ENCODE data around the gene ZBTB12.

ZBTB12 gene

DNA sequence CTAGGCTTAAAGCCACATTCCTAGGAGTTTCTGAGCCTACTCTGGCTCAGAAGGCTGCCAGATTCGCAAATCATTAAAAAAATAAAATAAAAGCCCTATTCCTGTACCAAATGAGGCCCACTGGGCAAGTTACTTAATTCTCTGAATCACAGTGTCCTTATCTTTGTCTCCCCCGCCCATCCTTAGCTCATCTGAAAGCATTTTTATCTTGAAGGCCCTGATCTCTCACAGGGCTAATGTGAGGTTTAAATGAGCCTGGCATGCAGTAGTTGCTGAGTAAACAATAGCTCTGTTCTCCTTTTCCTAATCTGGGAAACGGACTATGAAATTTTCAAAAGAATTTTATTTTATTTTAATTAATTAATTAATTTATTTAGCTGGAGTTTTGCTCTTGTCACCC lies 2.1 kb upstream of the ZBTB12 start:
- DNase-seq (ENCODE audit: low read depth) = peak; percentile 48
- H3K4me3 ChIP-seq (replicated peaks; ENCODE audit: low read depth, low read length) = no peak overlapping the region
- TF ChIP-seq, protein P1, sequence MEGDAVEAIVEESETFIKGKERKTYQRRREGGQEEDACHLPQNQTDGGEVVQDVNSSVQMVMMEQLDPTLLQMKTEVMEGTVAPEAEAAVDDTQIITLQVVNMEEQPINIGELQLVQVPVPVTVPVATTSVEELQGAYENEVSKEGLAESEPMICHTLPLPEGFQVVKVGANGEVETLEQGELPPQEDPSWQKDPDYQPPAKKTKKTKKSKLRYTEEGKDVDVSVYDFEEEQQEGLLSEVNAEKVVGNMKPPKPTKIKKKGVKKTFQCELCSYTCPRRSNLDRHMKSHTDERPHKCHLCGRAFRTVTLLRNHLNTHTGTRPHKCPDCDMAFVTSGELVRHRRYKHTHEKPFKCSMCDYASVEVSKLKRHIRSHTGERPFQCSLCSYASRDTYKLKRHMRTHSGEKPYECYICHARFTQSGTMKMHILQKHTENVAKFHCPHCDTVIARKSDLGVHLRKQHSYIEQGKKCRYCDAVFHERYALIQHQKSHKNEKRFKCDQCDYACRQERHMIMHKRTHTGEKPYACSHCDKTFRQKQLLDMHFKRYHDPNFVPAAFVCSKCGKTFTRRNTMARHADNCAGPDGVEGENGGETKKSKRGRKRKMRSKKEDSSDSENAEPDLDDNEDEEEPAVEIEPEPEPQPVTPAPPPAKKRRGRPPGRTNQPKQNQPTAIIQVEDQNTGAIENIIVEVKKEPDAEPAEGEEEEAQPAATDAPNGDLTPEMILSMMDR (IDR thresholded peaks at IDR 0.05; ENCODE audit: low read length, missing control alignments) = no peak

DNA sequence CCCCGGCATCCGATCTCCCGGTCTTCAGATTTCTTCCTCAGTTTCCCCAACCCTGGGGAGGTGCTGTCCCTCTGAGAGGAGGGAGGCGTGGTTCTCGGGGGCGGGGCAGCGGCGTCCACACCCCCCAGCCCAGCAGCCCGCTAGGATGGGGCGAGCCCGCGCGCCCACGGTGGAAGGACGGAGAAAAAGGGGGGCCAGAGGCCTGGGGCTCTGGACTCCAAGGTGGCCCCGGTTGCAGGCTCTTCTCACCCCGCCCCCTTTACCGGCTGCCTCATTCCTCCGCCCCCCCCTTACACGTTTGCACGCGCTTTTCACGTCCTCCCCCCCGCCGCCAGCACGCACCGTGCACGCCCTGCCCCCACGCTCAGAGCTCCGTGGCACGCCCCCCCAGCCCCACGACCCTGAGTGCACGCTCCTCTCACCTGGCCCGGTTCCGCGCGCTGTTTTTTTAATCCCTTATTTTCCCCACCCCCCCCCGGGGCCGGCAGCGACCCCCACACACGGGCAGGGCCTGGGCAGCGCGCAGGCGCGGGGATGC lies 402 bp downstream of the ZBTB12 start:
- TF ChIP-seq, protein P1 (IDR thresholded peaks at IDR 0.05; ENCODE audit: low read length, missing control alignments) = no peak
- H3K4me3 ChIP-seq (replicated peaks; ENCODE audit: low read depth, low read length) = peak overlapping the region; percentile 61
- DNase-seq (ENCODE audit: low read depth) = peak; percentile 42

DNA sequence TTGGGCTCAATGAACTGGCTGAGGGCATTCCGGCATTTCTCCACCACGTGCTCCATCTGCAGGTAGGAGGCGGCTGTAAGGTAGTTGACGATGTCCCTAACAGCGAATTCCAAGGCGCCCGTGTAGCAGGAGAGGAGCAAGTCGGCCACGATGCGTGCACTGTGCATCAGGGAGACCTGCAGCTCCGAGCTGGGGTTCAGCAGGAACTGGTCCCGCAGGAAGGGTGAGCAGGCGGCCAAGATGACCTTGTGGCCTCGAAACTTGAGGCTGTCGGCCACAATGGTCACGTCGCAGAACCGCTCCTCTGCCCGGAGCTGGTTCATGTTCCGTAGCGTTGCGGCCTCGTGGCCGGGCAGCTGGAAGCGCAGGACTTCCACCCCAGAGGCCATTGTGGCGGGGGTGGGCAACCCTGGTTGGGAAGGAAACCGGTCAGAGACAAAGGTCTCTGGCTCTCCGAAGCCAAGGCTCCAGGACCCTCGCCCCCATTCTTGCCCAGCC lies 920 bp downstream of the ZBTB12 start:
- TF ChIP-seq, protein P1 (IDR thresholded peaks at IDR 0.05; ENCODE audit: low read length, missing control alignments) = no peak
- peak overlapping the region; percentile 61 for H3K4me3 ChIP-seq (replicated peaks; ENCODE audit: low read depth, low read length)
- DNase-seq (ENCODE audit: low read depth) = no peak

DNA sequence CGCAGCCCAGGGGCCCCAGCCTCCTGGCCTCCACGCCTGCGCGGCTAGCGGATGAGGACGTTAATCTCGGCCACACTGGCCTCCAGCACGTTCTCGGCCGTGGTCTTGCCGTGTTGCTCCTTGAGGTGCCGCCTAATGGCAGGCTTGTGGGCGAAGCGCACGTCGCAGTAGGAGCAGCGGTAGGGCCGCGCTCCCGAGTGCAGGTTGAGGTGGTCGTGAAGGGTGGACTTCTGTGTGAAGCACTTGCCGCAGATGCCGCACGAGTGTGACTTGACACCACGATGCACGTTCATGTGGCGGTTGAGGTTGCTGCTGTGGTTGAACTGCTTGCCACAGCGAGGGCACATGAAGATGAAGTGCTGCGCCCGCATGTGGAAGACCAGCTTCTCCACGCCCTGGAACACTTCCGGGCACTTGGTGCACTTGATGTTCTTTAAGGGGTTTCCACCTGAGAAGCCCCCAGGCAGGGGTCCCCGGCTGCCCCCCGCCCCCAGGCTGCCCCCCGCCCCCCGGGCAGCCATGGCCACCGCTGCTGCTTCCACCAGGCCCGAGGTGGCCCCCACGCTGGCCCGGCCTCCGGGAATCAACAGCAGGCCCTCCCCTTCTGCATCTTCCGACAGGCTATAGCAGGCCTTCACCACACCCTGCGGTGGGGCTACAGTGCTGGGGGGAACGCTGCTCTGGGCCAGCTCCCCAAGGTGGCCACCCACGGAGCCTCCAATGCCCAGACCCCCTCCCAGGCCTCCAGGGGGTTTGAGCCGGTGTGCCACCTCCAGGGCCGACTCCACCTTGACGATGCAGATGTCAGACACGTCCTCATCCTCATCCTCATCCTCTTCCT lies 1.8 kb downstream of the ZBTB12 start:
- TF ChIP-seq, protein P1 (IDR thresholded peaks at IDR 0.05; ENCODE audit: low read length, missing control alignments) = no peak
- no peak overlapping the region for H3K4me3 ChIP-seq (replicated peaks; ENCODE audit: low read depth, low read length)
- DNase-seq (ENCODE audit: low read depth) = no peak

DNA sequence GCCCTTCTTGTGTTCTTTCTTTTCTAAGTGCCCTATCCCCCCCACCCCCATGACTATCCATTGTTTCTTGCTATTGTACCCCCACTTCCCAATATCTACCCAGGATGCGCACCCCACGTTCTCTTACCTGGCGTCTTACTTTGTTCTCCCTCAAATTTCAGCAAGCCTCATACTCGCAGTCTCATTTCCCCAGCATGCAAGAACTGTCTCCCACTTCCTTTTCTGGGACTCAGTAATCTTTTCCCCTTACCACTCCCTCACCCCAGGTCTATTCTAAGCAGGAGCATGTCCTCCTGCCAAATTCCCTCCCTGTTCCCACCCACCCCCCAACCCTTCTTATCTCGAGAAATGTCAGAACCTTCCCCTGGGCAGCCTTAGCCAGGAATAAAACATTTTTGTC lies 2.7 kb downstream of the ZBTB12 start:
- TF ChIP-seq, protein P1 (IDR thresholded peaks at IDR 0.05; ENCODE audit: low read length, missing control alignments) = no peak
- H3K4me3 ChIP-seq (replicated peaks; ENCODE audit: low read depth, low read length) = no peak overlapping the region
- DNase-seq (ENCODE audit: low read depth) = no peak

DNA sequence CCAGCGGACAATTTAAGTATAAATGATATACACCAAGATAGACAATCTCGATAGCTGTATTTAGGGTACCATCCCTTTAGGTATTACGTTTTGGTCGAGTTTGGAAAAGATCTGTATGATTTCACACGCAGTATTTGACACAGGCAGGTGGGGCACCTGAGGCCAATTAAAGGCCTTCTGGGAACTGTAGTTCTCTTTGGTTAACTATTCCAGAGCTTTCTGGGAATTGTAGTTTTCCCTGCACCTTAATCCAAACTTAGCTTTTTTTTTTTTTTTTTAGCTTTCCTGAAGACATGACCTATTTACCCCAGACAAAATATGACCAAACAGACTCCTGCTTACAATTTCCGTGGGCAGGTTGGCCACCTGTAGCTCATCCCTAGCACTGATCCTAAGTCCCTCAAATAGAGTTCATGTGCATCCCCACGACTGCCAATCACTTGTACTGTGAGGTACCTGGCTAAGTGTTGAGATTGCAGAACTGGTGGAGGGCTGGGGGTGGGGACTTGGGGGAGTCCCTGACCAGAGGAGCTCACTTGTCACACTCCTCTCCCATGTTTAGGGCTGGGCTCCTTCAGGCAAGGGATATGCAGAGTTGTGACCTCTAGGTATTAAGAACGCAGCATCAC lies 3.4 kb downstream of the ZBTB12 start:
- TF ChIP-seq, protein P1 (IDR thresholded peaks at IDR 0.05; ENCODE audit: low read length, missing control alignments) = no peak
- H3K4me3 ChIP-seq (replicated peaks; ENCODE audit: low read depth, low read length) = peak overlapping the region; percentile 98
- DNase-seq (ENCODE audit: low read depth) = peak; percentile 50

Measured in fibroblast of pulmonary artery (primary cell).